Panc1 (cell line): ENCODE data around the gene SLC39A10. TPM values are rescaled to one million over a fixed set of nuclear protein-coding genes. Genes with fewer than 3 reads are reported as not detected.

Source experiments
- ATAC-seq: fragments of 200-7000 bp; cut with Tn5 transposase; 2 replicates; pipeline ENCODE4 v1.9.1; 2020; ENCODE audit warnings: mild to moderate bottlenecking, moderate library complexity
- BruUV-seq: library from RNA; stranded (reverse); fragments of 400-500 nt; replicated peaks from 2 replicates; lab custom pipeline; 2021; lab: Mats Ljungman, UMichigan
- CTCF ChIA-PET: fragments of 300-600 bp; sonication (Branson Sonifier 250); formaldehyde crosslinking; loops from one replicate; lab custom pipeline; 2022; ENCODE audit warnings: antibody characterized with exemption; lab: Charles Lee
- POLR2A ChIA-PET: fragments of 300-600 bp; sonication (Branson Sonifier 250); formaldehyde crosslinking; loops from one replicate; lab custom pipeline; 2022; ENCODE audit warnings: antibody characterized with exemption; lab: Charles Lee
- DNase-seq: peaks from one replicate; pipeline ENCODE4 v3.0.0-alpha.2; 2010; ENCODE audit warnings: low read depth, low spot score
- H3K27ac ChIP-seq: 2 replicates; pipeline ENCODE4 v1.5.1; 2011; ENCODE audit warnings: mild to moderate bottlenecking, low read length, inconsistent platforms
- H3K27me3 ChIP-seq: fragments of 200-500 bp; sonication (Bioruptor generic); 2 replicates; pipeline ENCODE4 v1.6.0; 2014; ENCODE audit warnings: low read length, inconsistent platforms; ENCODE audit not compliant: control insufficient read depth, insufficient read depth
- H3K36me3 ChIP-seq: fragments of 200-500 bp; sonication (Bioruptor generic); 2 replicates; pipeline ENCODE4 v1.5.1; 2014; ENCODE audit warnings: inconsistent platforms, mild to moderate bottlenecking, low read length, moderate library complexity; ENCODE audit not compliant: control insufficient read depth, insufficient read depth
- H3K4me1 ChIP-seq: 2 replicates; pipeline ENCODE4 v1.5.1; 2011; ENCODE audit warnings: inconsistent platforms, mild to moderate bottlenecking, low read length, moderate library complexity; ENCODE audit not compliant: control insufficient read depth, insufficient read depth
- H3K4me3 ChIP-seq, 2 experiments: 2 replicates each; pipeline ENCODE4 v1.5.1; 2011 to 2012; ENCODE audit warnings: low read depth in 2 of 2, low read length in 2 of 2, mild to moderate bottlenecking in 2 of 2, inconsistent platforms in 1 of 2, moderate library complexity in 1 of 2
- H3K9me3 ChIP-seq: fragments of 200-500 bp; sonication (Bioruptor generic); 2 replicates; pipeline ENCODE4 v1.5.1; 2014; ENCODE audit warnings: low read depth, mild to moderate bottlenecking, inconsistent platforms, low read length, moderate library complexity; ENCODE audit not compliant: control insufficient read depth, insufficient read depth
- POLR2AphosphoS5 ChIP-seq: IDR thresholded peaks from 2 replicates; pipeline ENCODE4 v1.6.1; 2012; ENCODE audit warnings: mild to moderate bottlenecking, low read depth, low read length, moderate library complexity
- SIN3A ChIP-seq: IDR thresholded peaks from 2 replicates; pipeline ENCODE4 v1.6.1; 2012; ENCODE audit warnings: low read depth, mild to moderate bottlenecking, low read length, moderate library complexity, borderline replicate concordance; ENCODE audit not compliant: insufficient read depth
- TCF7L2 ChIP-seq: IDR thresholded peaks from 2 replicates; pipeline ENCODE4 v1.6.1; 2011; ENCODE audit warnings: mild to moderate bottlenecking, low read depth, low read length, inconsistent platforms
- in situ Hi-C: cut with HindIII; loops from 2 replicates; pipeline ENCODE4 v1.10.0; 2016; ENCODE audit warnings: low sequenced_read_pairs, low pct_unique_long_range_greater_than_20kb
- intact Hi-C: fragments of 100-400 bp; cut with micrococcal nuclease; formaldehyde crosslinking; loops from one replicate; pipeline ENCODE4 v1.10.0; 2022; ENCODE audit not compliant: unreplicated experiment
- total RNA-seq: library from RNA; stranded (reverse); gene quantifications from one replicate; pipeline ENCODE4 v1.2.1, GENCODE V29; 2021; ENCODE audit not compliant: unreplicated experiment
- TF ChIP-seq, protein P1 (sequence below), 2 experiments: IDR thresholded peaks; 2 replicates each; pipeline ENCODE4 v1.6.1; 2011 to 2012; ENCODE audit warnings: low read depth in 2 of 2, control low read depth in 1 of 2, low read length in 1 of 2, mild to moderate bottlenecking in 1 of 2, moderate library complexity in 1 of 2; ENCODE audit not compliant: insufficient read depth in 1 of 2
- TF ChIP-seq, protein P2 (sequence below): fragments of 450-650 bp; IDR thresholded peaks from 2 replicates; pipeline ENCODE4 v1.5.1; 2017; ENCODE audit warnings: mild to moderate bottlenecking

Gene SLC39A10
- total RNA-seq, 1 experiment from 2014 or later = 45.9 TPM

DNA sequence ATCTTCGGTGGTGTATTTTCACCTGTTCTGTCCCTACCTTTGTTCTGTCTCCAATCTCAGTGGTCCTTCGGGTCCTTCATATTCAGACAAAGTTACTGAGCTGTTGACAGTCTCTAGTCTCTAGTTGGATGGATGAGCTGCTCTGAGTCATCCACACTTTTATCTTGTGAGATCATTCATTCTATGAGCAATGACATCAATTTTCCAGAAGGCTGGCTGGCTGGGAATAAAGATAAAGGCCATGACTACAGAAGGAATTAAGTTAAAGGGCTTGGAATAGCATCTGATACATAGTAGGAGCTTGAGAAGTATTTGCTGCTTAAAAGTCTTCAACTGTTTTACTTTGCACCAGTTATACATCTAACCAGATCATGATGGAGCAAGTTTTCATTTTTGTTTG, 43.1 kb upstream of the SLC39A10 start:
- H3K4me3 ChIP-seq = no peak overlapping the region; a peak in 1 of 4 replicates
- in situ Hi-C loops = no loop called here
- ChIA-PET CTCF (no interaction called here), POLR2A (no interaction called here)
- no peaks in the 10 kb centered on the region for H3K9me3 ChIP-seq
- TF ChIP-seq POLR2AphosphoS5 = no peak
- TF ChIP-seq, protein P1, sequence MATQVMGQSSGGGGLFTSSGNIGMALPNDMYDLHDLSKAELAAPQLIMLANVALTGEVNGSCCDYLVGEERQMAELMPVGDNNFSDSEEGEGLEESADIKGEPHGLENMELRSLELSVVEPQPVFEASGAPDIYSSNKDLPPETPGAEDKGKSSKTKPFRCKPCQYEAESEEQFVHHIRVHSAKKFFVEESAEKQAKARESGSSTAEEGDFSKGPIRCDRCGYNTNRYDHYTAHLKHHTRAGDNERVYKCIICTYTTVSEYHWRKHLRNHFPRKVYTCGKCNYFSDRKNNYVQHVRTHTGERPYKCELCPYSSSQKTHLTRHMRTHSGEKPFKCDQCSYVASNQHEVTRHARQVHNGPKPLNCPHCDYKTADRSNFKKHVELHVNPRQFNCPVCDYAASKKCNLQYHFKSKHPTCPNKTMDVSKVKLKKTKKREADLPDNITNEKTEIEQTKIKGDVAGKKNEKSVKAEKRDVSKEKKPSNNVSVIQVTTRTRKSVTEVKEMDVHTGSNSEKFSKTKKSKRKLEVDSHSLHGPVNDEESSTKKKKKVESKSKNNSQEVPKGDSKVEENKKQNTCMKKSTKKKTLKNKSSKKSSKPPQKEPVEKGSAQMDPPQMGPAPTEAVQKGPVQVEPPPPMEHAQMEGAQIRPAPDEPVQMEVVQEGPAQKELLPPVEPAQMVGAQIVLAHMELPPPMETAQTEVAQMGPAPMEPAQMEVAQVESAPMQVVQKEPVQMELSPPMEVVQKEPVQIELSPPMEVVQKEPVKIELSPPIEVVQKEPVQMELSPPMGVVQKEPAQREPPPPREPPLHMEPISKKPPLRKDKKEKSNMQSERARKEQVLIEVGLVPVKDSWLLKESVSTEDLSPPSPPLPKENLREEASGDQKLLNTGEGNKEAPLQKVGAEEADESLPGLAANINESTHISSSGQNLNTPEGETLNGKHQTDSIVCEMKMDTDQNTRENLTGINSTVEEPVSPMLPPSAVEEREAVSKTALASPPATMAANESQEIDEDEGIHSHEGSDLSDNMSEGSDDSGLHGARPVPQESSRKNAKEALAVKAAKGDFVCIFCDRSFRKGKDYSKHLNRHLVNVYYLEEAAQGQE (IDR thresholded peaks at IDR 0.05; ENCODE audit: insufficient read depth in 1 of 2, low read depth in 2 of 2, low read length in 1 of 2) = no peak
- TF ChIP-seq SIN3A = no peak
- TF ChIP-seq, protein P2, sequence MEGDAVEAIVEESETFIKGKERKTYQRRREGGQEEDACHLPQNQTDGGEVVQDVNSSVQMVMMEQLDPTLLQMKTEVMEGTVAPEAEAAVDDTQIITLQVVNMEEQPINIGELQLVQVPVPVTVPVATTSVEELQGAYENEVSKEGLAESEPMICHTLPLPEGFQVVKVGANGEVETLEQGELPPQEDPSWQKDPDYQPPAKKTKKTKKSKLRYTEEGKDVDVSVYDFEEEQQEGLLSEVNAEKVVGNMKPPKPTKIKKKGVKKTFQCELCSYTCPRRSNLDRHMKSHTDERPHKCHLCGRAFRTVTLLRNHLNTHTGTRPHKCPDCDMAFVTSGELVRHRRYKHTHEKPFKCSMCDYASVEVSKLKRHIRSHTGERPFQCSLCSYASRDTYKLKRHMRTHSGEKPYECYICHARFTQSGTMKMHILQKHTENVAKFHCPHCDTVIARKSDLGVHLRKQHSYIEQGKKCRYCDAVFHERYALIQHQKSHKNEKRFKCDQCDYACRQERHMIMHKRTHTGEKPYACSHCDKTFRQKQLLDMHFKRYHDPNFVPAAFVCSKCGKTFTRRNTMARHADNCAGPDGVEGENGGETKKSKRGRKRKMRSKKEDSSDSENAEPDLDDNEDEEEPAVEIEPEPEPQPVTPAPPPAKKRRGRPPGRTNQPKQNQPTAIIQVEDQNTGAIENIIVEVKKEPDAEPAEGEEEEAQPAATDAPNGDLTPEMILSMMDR = no peak
- no peak for TF ChIP-seq TCF7L2
- peak; percentile 61 for DNase-seq
- intact Hi-C loops = no loop called here
- no peaks in the 10 kb centered on the region for H3K27me3 ChIP-seq
- no peaks in the 10 kb centered on the region for H3K36me3 ChIP-seq
- peak; percentile 48; the same call in 1 of the 2 replicates for ATAC-seq
- no TSS peak for BruUV-seq
- H3K27ac ChIP-seq = no peak overlapping the region
- H3K4me1 ChIP-seq = no peaks in the 10 kb centered on the region

DNA sequence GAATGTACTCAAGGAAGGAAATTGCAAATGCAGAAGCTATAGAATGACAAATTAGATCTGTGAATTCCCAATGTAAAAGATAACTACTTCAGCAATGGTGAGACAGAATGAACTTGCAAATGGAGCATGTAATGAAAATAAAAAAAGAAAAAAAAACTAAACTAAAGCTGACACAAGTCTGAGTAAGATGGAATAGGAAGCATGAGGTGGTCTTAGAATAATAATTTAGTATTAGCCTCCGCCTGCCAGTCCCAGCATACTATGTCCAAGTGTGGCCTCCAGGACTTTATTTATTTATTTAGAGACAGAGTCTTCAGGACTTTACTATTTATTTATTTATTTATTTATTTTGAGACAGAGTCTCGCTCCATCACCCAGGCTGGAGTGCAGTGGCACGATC, 37.4 kb upstream of the SLC39A10 start:
- no TSS peak for BruUV-seq
- DNase-seq (no peak), ATAC-seq (no peak)
- ChIA-PET CTCF (no interaction called here), POLR2A (no interaction called here)
- H3K9me3 ChIP-seq = no peaks in the 10 kb centered on the region
- no peaks in the 10 kb centered on the region for H3K27me3 ChIP-seq
- H3K27ac ChIP-seq = no peak overlapping the region
- intact Hi-C loops = no loop called here
- TF ChIP-seq, protein P2 = no peak
- TF ChIP-seq POLR2AphosphoS5 (no peak), SIN3A (no peak), TCF7L2 (no peak)
- TF ChIP-seq, protein P1 (IDR thresholded peaks at IDR 0.05; ENCODE audit: insufficient read depth in 1 of 2, low read depth in 2 of 2, low read length in 1 of 2) = no peak
- no peak overlapping the region for H3K4me3 ChIP-seq
- no peaks in the 10 kb centered on the region for H3K4me1 ChIP-seq
- in situ Hi-C loops = no loop called here
- H3K36me3 ChIP-seq = no peaks in the 10 kb centered on the region
